GM19455 (cell line): Measurements from ENCODE around the gene CHD1L.
"Not testable (repeated sequence)": the region's sequence is repeated elsewhere in the genome, so short reads cannot be mapped to it uniquely, and the experiment has no call there.

ENCODE experiments used
- ATAC-seq: cut with Tn5 transposase; IDR thresholded peaks from one replicate; pipeline ENCODE4 v1.9.1; 2021; ENCODE audit not compliant: unreplicated experiment

The CHD1L gene

DNA sequence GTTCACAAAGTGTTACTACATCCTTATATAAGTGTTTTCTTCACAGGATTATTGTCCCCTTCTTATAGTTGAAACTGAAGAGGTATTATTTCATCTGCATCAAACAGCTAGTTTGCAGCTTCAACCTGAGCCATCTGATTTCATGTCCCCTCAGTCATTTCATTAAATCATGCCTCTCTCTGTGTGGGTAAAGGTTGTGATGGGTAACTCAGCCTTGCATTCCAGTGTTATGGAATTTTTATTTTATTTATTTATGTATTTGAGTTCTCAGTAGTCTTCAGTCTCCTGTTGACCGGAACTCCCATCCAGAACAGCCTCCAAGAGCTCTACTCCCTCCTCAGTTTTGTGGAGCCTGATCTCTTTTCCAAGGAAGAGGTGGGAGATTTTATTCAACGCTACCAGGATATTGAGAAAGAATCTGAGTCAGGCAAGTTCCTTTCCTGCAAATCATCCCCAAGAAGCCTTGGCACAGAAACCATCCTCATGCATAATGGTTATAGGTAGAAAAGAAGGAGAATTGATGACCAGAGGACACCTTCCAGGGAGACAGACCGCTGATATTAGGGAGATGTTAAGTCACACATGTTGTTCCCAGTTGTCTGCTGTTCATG is 21.8 kb downstream of the CHD1L start:
- no peak for ATAC-seq

DNA sequence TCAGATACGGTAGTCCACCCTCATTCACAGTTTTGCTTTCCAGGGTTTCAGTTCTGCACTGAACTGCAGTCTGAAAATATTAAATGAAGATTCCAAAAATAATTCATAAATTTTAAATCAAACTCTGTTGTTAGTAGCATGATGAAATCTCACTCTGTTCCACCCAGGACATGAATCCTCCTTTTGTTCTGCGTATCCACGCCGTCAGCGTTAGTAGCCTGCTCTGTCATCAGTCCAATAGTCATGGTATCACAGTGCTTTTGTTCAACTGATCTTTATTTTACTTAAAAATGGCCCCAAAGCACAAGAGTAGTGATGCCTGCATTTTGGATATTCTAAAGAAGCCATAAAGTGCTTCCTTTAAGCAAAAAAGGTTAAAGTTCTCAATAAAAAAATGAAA is 23.9 kb downstream of the CHD1L start:
- no peak for ATAC-seq

DNA sequence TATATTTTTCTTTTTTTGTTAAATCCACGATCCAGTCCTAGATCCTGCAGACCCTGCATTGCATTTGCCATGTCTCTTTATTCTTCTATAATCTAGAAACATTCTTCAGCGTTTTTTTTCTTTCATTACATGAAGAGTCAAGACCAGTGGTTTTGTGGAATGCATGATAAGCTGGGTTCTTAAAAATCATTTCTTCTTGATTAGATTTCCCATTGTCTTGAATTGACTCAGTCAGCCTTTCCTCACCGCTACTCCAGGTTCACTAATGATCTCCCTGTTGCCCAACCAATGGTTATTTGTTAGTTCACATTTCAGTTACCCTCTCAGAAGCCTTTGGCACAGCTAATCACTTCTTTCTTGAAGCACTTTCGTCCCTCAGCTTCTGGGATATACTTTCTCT is 25.2 kb downstream of the CHD1L start:
- no peak for ATAC-seq

DNA sequence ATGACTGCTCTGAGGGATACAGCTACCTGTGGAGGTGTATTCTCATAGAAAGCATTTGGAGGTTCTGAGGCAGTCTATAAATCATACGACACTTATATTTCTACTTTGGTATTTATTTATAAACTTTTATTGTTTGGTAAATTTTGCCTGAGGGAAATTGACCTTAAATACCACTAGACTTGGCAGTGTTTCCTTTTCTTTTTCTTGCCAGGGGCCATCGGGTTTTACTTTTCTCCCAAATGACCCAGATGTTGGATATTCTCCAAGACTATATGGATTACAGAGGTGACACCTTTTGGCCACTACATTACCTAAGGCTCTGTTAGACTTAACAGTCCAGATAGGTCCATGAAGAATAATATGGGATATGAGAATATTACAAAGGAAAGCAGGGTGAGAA is 28.2 kb downstream of the CHD1L start:
- ATAC-seq: no peak

DNA sequence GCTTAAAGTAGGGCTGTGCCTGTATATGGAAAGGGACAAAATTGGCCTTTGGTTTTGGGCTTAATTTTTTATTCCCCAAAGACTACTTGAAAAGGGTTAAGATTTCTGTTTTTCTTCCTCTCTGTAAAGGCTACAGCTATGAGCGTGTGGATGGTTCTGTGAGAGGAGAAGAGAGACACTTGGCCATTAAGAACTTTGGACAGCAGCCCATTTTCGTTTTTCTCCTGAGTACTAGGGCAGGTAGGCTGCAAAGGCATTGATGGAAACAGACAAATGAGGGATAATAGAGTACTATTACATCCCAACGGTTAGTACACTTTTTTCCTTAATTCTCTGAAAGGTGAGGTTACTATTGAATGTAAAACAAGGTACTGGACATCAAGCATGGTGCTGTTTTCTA is 29.6 kb downstream of the CHD1L start:
- ATAC-seq: no peak

DNA sequence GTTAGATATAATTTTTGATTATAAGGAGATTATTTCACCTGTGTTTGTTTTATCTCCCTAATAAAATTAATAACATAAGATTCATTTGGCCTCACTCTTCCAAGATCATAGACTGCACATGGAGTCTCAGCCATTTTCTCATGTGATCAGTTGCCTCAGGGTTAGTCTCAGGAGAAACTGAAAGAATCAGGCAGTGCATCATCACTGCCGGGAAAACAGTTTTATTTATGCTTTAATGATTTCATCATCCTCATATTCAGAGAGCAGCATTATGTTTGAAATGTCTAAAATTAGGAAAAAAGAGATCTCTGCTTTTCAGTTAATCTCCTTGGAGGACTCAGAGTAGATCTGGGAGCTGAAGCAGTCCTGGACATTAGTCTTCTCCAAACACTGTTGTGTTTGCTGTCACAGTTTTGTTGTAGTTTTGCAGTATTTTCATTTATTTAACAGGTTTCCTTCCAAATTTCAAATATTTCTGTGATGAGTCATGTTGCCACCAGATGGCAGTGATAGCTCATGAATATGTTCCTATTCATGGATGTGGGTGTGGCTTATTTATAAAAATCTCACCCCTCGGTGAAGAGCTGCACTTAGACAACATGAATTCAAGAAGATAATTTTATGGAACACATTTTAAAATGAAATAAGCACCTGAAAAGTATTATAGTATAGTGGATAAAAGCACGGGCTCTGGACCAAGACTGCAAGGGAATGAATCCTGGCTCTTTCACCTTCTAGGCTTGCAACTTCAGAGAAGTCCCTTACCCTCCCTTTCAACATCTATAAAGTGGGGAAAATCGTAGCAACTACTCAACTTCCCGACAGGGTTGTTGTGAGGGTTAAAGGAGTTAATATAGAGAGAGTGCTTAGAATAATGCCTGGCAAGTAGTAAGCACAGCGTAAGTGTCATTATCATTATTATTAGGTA is 31.2 kb downstream of the CHD1L start:
- no peak for ATAC-seq

DNA sequence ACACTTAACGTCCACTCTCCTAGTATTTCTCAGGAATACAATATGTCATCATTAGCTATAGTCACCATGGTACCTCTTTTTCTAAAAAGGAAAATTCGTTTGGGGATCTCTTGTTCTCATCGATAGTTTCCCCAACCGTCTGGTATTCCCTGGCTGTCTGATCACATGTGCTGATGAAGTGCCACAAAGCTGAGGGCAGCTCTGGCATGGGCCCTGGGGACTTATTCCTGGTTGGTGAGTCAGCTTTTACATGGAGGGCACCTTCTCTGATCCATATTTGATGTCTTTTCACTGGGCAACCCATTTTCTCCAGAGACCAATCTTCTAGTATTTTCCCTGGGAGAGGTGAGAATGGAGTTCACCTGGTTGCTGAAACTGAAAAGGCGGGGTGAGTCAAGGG is 39.5 kb downstream of the CHD1L start:
- ATAC-seq: no peak

DNA sequence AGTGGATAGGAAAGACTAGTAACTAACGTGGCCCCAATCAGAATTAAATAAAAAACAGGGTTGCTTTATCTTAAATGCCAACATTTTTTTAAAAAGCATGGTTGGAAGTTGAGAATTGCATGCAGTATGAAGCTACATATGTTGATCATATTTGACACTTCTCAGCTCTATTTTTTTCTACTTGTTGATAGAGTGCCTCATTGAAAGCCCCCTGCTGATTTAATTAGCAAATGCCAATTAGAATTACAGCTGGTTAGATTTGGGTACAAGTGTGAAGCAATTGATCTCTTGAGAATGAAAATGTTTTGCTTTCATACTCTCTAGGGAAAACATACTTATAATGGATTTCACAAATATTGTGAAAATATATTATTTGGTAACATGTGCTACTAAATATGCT is 40.5 kb downstream of the CHD1L start:
- ATAC-seq: no peak

DNA sequence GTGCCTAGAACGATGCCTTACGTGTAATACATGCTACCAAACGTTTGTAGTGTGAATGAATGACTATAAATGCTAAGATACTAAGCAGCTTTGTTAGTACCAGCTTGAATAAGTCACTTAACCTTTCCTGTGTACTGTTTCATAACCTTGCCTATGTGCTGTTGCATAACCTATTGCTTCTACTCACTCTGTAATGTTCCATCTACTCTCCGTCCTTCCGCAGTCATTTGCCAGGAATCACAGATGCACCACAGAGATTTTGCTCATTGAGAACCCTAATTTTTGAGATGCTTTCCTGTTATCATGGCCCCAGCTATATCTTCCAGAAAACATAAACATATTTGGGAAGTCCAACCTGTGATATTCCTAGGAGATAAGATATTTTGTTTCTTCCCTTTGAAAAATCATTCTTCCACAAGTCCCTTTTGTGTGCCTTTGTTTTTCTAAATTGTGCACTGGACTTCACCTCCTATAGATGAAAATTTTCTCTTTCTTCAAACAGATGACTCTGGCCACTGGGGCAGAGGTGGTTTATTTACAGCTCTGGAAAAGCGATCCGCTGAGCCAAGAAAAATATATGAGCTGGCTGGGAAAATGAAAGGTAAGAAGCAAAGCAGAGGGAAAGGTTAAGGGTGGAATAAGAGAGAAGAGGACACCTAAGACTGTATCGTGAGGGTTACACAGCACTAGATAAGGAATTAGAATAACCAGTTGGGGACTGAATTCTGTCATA is 44.8 kb downstream of the CHD1L start:
- no peak for ATAC-seq

DNA sequence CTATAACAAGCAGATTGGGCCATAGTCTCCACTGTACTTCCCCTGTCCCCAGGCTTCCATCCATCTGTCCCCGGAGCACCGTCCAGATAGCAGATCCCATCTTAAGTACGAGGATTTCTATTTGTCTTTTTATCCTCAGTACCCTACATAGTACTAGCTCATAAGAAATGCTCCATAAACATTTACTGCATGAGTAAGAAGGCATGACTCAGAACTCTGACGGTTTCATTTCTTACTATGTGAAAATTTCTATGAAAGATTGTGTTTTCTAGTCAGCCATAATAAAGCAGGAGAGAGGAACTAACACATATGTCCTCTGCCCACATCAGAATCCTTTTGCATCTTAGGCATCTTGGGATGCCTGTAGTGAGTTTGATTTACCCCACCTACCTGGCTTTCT is 49.5 kb downstream of the CHD1L start:
- ATAC-seq: no peak

DNA sequence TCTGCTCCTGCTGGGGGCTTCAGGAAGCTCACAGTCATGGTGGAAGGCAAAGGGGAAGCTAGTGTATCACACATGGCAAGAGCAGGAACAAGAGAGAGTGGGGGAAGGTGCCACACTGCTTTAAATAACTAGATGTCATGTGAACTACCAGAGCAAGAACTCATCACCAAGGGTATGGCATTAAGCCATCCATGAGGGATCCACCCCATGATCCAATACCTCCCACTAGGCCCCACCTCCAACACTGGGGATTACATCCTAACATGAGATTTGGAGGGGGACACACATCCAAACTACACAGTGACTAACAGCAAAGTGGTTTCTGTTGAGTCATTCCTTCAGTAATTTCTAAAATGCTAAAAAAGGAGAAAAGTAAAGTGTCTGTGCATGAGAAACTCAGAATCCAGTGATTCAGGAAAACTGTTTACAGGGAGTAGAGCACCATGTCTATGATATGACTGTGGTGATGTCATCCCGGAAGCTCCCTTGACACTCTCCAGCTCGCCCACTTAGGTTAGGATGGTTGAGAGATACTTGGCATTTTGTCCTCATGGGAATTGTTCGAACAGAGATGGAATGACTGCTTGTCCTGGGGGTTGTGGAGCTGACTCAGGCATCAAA is 50.3 kb downstream of the CHD1L start:
- ATAC-seq: no peak

DNA sequence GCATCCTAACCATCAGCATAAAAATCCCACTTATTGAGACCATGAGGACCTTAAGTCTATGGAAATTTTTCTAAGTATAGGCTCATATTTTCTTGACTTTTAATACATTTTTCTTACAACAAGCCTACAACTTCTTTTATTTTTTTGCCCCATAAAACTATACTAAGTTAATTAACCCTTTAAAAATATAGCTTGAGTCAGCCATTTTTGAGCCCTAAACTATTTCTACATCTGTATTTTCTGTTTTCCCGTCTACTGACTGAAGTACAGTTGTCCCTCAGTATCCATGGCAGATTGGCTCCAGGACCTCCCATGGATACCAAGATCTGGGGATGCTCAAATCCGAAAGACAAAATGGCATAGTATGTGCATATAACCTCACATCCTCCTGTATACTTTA is 55.0 kb downstream of the CHD1L start:
- ATAC-seq: no peak

DNA sequence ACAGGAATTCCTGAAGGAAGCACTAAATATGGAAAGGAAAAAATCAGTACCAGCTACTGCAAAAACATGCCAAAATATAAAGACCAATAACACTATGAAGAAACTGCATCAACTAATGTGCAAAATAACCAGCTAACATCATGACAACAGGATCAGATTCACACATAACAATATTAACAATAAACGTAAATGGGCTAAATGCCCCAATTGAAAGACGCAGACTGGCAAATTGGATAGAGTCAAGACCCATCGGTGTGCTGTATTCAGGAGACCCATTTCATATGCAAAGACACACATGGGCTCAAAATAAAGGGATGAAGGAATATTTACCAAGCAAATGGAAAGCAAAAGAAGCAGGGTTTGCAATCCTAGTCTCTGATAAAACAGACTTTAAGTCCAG is 63.3 kb downstream of the CHD1L start:
- ATAC-seq: not testable (repeated sequence)

DNA sequence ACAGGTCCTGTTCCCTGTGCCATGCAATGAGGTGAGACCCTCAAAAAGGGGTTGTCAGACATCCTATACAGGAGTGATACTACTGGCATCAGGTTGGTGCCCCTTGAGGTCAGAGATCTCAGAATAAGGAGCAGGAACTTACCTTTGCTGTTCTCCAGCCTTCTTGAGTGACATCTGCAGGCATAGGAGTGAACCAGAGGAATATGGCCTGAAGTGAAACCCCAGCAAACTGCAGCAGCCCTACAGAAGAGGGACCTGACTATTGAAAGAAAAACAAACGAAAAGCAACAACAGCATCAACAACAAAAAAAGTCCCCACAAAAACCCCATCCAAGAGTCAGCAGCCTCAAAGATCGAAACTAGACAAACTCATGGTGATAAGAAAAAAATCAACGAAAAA is 74.5 kb downstream of the CHD1L start:
- ATAC-seq: no peak

DNA sequence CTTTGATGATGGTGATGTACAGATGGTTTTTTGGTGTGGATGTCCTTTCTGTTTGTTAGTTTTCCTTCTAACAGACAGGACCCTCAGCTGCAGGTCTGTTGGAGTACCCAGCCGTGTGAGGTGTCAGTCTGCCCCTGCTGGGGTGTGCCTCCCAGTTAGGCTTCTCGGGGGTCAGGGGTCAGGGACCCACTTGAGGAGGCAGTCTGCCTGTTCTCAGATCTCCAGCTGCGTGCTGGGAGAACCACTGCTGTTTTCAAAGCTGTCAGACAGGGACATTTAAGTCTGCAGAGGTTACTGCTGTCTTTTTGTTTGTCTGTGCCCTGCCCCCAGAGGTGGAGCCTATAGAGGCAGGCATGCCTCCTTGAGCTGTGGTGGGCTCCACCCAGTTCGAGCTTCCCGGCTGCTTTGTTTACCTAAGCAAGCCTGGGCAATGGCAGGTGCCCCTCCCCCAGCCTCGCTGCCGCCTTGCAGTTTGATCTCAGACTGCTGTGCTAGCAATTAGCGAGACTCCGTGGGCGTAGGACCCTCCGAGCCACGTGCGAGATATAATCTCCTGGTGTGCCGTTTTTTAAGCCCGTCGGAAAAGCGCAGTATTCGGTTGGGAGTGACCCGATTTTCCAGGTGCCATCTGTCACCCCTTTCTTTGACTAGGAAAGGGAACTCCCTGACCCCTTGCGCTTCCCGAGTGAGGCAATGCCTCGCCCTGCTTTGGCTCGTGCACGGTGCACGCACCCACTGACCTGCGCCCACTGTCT is 84.6 kb downstream of the CHD1L start:
- ATAC-seq: not testable (repeated sequence)

DNA sequence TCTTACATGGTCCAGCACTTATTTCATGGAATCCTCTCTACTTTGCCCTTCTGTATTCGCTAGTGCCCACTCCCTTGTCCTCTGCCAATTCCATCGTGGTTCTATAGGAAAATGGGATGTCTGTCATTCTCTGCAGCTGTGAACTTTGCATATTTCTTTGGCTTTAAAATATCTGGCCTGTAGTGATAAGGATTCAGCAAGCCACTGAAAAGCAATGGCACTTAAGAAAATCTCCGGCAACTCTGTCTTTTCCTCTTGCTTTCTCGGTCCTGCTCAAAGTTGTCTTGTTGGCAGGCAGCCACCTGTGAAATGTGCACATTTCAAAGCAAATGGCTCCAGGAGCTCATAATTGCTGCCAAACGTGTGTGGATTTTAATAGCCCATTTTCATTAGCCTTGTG is 91.8 kb downstream of the CHD1L start:
- no peak for ATAC-seq

DNA sequence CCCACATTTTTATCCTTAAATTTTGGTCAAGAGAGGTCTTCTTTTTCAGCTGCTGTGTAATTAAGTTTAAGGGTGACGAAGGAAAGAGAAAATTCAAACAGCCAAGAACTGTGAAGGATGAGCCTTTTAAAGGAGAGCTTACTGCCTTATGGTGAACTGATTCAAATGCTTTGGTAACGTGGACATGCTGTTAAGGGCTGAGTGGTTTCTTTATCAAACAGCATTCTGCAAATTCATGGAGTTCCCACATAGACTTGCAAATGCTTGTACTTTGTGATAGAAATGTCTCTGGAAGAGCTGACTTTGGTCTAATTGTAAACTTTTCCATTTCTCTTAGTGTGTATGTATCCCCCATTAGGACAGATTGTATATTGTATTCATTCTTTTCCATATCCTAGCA is 93.8 kb downstream of the CHD1L start:
- no peak for ATAC-seq

DNA sequence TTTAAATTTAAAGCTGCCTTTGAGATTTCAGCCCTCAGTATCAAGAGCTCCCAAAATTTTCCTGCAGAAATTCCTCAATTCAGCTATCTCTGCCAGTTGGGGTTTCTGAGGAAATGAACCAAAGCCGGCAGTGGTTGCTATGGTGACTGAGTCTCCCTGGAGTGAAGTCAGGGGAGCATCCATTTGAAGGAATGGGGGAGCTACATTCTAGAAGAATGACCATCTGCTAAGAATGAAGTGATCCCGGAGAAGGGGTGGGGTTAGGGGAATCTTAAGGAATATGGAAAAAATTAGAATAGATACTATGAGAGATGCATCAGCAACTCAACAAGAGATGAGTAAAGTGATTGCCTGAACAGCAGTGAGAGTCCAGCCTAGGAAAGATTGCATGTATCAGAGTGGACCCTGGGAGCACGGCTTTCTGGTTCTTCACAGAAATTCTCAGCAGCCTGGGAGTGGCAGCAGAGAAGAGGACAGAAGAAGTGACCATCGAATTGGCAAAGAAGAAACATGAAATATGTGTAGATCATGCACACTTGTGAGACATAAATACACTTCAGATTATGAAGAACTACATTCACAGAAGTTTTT is 94.7 kb downstream of the CHD1L start:
- no peak for ATAC-seq

DNA sequence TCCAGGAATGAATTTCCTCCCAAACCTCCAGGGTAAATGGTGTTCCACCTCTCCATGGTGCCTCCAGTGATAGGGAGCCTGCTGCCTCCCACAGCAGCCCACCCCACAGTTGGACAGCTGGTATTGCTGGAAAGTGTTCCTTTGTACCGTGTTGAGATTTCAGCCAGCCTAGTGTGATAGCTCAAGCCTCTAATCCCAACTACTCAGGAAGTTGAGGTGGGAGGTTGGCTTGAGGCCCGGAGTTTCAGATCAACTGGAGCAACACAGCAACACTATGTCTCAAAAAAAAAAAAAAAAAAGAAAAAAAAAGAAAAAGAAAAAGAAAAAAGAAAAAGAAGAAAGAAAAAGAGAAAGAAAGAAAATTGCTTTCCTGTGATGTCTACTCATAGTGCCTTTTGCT is 96.1 kb downstream of the CHD1L start:
- no peak for ATAC-seq

DNA sequence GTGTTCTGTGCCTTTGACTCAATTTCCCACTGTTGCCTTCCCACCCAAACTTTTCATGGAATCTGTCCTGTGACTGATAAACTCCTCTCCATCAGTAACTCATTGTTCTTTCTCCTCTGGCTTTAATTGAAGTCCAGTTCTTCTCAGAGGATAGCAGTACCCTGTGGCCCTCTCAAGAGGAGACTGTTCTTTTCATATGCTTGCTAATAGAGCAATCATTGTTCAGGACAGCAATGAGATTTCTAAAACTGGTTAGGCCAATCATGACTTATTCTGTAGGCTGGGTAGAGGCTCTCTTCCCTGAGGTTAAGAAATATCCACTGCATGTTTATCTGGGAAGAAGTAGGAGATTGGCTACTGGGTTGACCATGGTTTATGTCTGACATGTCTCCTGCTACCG is 98.8 kb downstream of the CHD1L start:
- no peak for ATAC-seq
